Measurements from ENCODE around the gene PPARA.

PPARA gene

DNA sequence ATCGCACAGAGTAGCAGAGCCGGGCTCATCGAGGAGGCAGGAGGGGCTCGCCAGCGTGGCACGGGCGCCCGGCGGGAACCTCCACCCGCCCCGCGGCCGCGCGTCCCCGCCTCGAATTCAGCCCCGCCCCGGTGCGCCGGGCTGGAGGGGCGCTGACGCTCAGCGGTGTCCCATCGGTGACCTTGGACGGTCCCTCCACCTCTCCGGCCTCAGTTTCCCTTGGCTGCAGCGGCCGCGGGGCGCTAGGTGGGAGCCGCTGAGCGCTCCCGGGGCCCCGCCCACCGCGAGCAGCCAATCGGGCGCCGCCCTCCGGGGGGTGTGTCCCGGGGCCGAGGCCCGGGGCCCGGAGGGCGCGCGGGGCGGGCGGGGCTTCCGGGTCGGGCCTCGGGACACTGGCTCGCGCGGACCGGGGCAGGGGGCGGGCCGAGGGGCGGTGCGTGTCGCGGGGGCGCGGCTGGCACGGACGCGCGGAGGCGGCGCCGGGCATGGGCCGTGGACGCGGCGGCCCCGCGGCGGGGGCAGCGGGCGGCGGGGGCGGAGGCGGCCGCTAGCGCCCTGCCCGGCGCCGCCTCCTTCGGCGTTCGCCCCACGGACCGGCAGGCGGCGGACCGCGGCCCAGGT is at the start of gene PPARA:
Gene PPARA, plus strand, starts transcription at position 493 of the 621 bp plus-strand sequence. CDS start 47,858 bp downstream, outside the sequence.
- peak within 1 kb of the TSS; percentile 82 for H3K4me3 ChIP-seq (replicated peaks; ENCODE audit: low read depth, low read length)
- DNase-seq (ENCODE audit: low read depth): peak; percentile 74
- no peak for TF ChIP-seq CTCF (IDR thresholded peaks at IDR 0.05; ENCODE audit: low read length, missing control alignments)

GRCh38 chr22:46102159-46102558 is 48.2 kb upstream of the PPARA start:
- H3K4me3 ChIP-seq (replicated peaks; ENCODE audit: low read depth, low read length): no peak overlapping the region
- no peak for TF ChIP-seq CTCF (IDR thresholded peaks at IDR 0.05; ENCODE audit: low read length, missing control alignments)
- no peak for DNase-seq (ENCODE audit: low read depth)

DNA sequence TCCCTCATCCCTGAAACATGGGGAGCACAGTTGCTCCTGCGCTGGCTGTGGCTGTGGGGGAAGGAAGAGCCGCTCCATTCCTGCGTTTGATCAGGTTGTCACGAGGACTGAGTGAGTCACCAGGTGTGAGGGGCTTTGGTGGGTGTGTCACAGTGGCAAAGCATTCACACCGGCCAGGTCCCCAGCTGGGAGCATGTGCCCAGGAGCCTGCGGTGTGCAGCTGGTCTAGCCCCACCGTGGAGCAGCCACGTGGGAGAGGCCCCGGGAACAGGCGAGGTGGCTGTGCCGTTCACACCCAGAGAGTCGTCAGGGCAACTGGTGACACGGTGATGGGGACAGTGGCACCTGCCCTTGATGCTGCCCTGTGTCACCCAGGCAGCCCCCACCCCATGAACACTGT is 47.6 kb upstream of the PPARA start:
- TF ChIP-seq CTCF (IDR thresholded peaks at IDR 0.05; ENCODE audit: low read length, missing control alignments): no peak
- DNase-seq (ENCODE audit: low read depth): no peak
- H3K4me3 ChIP-seq (replicated peaks; ENCODE audit: low read depth, low read length): no peak overlapping the region

DNA sequence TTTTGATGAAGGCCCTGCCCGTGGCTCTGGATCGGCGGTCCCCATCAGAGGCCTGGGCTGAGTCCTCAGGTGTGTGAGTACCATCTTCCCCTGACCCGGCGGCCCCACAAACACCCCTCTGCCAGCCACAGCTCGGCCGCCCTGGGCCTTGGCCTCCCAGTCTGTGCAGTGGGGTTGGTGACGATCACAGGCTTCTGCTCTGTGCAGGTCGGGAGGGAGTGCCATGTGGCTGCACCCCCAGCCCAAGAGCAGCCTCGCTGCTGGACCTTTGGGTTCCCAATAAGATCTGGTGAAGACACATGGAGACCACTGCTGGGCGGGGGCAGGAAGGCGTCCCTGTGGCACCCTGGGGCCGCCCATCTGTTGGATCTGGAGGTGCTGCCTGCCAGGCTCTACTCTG is 47.1 kb upstream of the PPARA start:
- H3K4me3 ChIP-seq (replicated peaks; ENCODE audit: low read depth, low read length): no peak overlapping the region
- DNase-seq (ENCODE audit: low read depth): no peak
- TF ChIP-seq CTCF (IDR thresholded peaks at IDR 0.05; ENCODE audit: low read length, missing control alignments): no peak

GRCh38 chr22:46103664-46104063 is 46.7 kb upstream of the PPARA start:
- no peak for TF ChIP-seq CTCF (IDR thresholded peaks at IDR 0.05; ENCODE audit: low read length, missing control alignments)
- no peak overlapping the region for H3K4me3 ChIP-seq (replicated peaks; ENCODE audit: low read depth, low read length)
- no peak for DNase-seq (ENCODE audit: low read depth)

DNA sequence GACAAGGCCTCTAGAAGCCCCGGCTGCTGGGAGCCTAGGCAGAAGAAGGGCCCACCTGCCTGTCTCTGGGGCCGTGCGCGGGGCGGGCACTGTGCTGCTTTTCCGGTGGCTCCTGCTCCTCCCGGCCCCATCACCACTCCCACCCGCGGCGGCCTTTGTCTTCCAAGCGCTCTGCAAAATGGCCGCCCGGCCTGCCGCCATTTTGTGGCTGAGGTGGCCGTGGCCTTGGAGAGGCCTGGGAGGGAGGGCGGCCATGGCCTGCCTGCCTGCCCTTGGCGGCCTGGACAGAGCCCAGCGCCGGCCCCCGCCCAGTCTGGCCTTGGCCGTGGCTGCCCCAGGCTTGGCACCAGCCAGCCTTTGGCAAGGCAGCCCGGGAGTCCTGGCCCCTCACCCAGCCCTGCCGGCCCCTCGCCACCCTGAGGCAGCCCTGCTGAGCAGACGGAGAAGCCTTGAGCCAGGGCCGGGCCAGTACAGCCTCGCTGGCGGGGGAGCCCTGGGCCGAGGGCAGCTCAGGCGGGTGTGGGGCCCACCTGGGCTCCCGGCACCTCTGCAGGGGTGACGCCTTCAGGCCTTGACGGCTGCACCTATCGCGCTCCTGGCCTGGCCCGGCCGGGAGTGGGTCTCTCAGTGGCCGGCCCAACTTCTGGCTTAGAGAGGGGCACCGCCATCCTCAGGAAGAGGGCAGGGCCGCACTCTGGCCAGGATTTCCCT is 46.0 kb upstream of the PPARA start:
- no peak for DNase-seq (ENCODE audit: low read depth)
- H3K4me3 ChIP-seq (replicated peaks; ENCODE audit: low read depth, low read length): no peak overlapping the region
- TF ChIP-seq CTCF (IDR thresholded peaks at IDR 0.05; ENCODE audit: low read length, missing control alignments): no peak
